Measurements from ENCODE around the gene CACNA2D3. TPM values are rescaled to one million over a fixed set of nuclear protein-coding genes. Genes with fewer than 3 reads are reported as not detected.

CACNA2D3 gene
- total and polyA plus RNA-seq, 2 donors from 2014 or later, result 5.7 to 11.2 TPM

DNA sequence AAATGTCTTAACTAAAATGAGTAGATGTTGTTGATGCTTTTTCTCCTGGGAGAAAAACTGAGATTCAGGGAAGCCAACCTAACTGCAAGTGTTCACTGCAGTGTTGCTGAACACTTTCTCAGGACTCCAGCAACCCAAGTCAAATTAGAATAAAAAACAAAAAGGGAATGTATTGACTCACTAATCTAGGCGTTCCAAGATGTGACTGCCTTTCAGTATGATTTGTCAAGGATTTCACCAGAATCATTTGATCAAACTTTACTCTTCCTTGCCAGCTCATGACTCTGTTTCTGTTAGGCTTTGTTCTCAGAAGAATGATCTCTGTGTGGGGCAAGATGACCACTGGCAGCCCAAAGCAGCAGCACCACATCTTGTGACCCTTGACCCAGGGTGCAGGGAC, 364.0 kb downstream of the CACNA2D3 start:
- no peaks in the 10 kb centered on the region for H3K27me3 ChIP-seq (ENCODE audit: control insufficient read depth, insufficient read depth, low read length)
- H3K4me1 ChIP-seq (ENCODE audit: control insufficient read depth in 2 of 3, insufficient read depth in 2 of 3, low read depth in 1 of 3, low read length in 3 of 3), result no peaks in the 10 kb centered on the region
- no peak for FAIRE-seq
- no peaks in the 10 kb centered on the region for H3K9me3 ChIP-seq (ENCODE audit: control insufficient read depth in 2 of 3, insufficient read depth in 1 of 3, low read length in 3 of 3)
- no peak for DNase-seq
- TF ChIP-seq, protein P1, sequence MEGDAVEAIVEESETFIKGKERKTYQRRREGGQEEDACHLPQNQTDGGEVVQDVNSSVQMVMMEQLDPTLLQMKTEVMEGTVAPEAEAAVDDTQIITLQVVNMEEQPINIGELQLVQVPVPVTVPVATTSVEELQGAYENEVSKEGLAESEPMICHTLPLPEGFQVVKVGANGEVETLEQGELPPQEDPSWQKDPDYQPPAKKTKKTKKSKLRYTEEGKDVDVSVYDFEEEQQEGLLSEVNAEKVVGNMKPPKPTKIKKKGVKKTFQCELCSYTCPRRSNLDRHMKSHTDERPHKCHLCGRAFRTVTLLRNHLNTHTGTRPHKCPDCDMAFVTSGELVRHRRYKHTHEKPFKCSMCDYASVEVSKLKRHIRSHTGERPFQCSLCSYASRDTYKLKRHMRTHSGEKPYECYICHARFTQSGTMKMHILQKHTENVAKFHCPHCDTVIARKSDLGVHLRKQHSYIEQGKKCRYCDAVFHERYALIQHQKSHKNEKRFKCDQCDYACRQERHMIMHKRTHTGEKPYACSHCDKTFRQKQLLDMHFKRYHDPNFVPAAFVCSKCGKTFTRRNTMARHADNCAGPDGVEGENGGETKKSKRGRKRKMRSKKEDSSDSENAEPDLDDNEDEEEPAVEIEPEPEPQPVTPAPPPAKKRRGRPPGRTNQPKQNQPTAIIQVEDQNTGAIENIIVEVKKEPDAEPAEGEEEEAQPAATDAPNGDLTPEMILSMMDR (IDR thresholded peaks at IDR 0.05; ENCODE audit: borderline replicate concordance, extremely low read depth, insufficient read depth), result no peak
- H3K9ac ChIP-seq (ENCODE audit: low read length in 3 of 3), result no peak overlapping the region
- H3K27ac ChIP-seq (ENCODE audit: low read depth in 2 of 2, low read length in 2 of 2), result no peak overlapping the region
- H3K36me3 ChIP-seq (ENCODE audit: control insufficient read depth in 2 of 3, insufficient read depth in 3 of 3, low read length in 3 of 3), result no peaks in the 10 kb centered on the region
- intact Hi-C loops (cut with DNase I), result no loop called here
- H3K4me3 ChIP-seq (ENCODE audit: low read length in 3 of 3), result no peak overlapping the region

DNA sequence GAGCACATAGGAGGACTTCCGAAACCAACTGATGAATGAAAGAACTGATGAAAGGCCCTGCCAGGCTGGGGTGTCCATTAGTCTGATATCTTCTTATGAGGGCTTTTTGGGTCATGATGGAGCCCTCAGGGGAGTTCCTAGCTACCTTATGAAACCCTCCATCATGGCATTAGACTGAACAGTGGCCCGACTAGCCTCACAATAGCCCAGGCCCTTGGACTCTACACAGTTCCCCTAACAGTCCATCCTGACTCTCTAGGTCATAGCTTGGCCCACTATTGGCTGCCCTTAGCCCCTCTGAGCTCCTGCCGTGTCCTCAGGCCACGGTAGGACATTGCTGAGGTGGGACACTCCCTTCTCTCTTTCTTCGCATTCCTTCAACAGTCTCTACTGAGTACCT, 365.9 kb downstream of the CACNA2D3 start:
- Histone ChIP-seq H3K27ac (ENCODE audit: low read depth in 2 of 2, low read length in 2 of 2) (no peak overlapping the region), H3K9me3 (ENCODE audit: control insufficient read depth in 2 of 3, insufficient read depth in 1 of 3, low read length in 3 of 3) (no peaks in the 10 kb centered on the region), H3K9ac (ENCODE audit: low read length in 3 of 3) (no peak overlapping the region), H3K4me3 (ENCODE audit: low read length in 3 of 3) (no peak overlapping the region), H3K27me3 (ENCODE audit: control insufficient read depth, insufficient read depth, low read length) (no peaks in the 10 kb centered on the region), H3K4me1 (ENCODE audit: control insufficient read depth in 2 of 3, insufficient read depth in 2 of 3, low read depth in 1 of 3, low read length in 3 of 3) (no peaks in the 10 kb centered on the region), H3K36me3 (ENCODE audit: control insufficient read depth in 2 of 3, insufficient read depth in 3 of 3, low read length in 3 of 3) (no peaks in the 10 kb centered on the region)
- intact Hi-C loops (cut with DNase I), result no loop called here
- DNase-seq, result no peak
- TF ChIP-seq, protein P1 (IDR thresholded peaks at IDR 0.05; ENCODE audit: borderline replicate concordance, extremely low read depth, insufficient read depth), result no peak
- FAIRE-seq, result no peak

DNA sequence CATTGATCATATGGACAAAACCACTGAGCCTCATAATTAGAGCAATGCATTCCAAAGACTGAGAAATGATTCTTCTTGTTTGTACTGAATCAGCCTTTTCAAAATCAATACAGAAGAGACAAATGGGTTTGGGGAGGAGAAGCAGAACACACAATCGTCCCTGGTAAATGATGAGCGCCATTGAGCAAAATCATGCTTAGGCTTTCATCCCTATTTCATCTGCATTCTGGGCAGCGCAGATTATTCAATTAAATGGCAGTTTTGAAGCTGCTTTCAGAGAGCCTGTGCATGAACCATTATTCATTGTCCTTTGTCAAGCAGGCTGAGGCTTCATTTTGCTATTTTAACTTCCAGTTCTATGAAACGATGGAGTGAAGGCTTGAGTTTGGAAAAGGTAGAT, 371.9 kb downstream of the CACNA2D3 start:
- H3K27me3 ChIP-seq (ENCODE audit: control insufficient read depth, insufficient read depth, low read length), result no peaks in the 10 kb centered on the region
- DNase-seq, result no peak
- intact Hi-C loops (cut with DNase I), result no loop called here
- FAIRE-seq, result no peak
- TF ChIP-seq, protein P1 (IDR thresholded peaks at IDR 0.05; ENCODE audit: borderline replicate concordance, extremely low read depth, insufficient read depth), result no peak
- H3K27ac ChIP-seq (ENCODE audit: low read depth in 2 of 2, low read length in 2 of 2), result no peak overlapping the region
- H3K9me3 ChIP-seq (ENCODE audit: control insufficient read depth in 2 of 3, insufficient read depth in 1 of 3, low read length in 3 of 3), result peaks cover 0 to 4% (median 0%) of the 10 kb centered on the region in 3 donors
- no peaks in the 10 kb centered on the region for H3K36me3 ChIP-seq (ENCODE audit: control insufficient read depth in 2 of 3, insufficient read depth in 3 of 3, low read length in 3 of 3)
- no peaks in the 10 kb centered on the region for H3K4me1 ChIP-seq (ENCODE audit: control insufficient read depth in 2 of 3, insufficient read depth in 2 of 3, low read depth in 1 of 3, low read length in 3 of 3)
- no peak overlapping the region for H3K9ac ChIP-seq (ENCODE audit: low read length in 3 of 3)
- no peak overlapping the region for H3K4me3 ChIP-seq (ENCODE audit: low read length in 3 of 3)

DNA sequence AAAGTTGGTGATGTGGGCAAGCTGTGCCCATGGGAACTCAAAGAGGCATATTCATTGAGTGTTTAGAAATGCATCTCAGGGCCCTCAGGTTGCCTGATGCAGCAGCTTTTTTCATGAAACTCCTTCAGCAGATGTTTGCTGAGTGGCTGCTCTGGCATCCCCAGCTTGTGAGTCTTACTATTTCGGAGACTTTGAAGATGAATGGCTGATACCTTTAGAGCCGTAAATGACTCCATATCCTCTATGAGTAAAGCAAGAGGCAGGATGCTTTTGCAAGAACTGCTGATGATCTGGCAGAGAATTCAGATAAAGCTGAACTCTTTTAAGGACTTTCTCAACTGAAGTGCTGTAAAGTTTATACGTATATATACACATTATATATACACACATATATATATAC, 384.3 kb downstream of the CACNA2D3 start:
- DNase-seq, result no peak
- Histone ChIP-seq H3K27me3 (ENCODE audit: control insufficient read depth, insufficient read depth, low read length) (no peaks in the 10 kb centered on the region), H3K9ac (ENCODE audit: low read length in 3 of 3) (no peak overlapping the region), H3K9me3 (ENCODE audit: control insufficient read depth in 2 of 3, insufficient read depth in 1 of 3, low read length in 3 of 3) (no peaks in the 10 kb centered on the region), H3K4me1 (ENCODE audit: control insufficient read depth in 2 of 3, insufficient read depth in 2 of 3, low read depth in 1 of 3, low read length in 3 of 3) (no peaks in the 10 kb centered on the region), H3K27ac (ENCODE audit: low read depth in 2 of 2, low read length in 2 of 2) (no peak overlapping the region), H3K36me3 (ENCODE audit: control insufficient read depth in 2 of 3, insufficient read depth in 3 of 3, low read length in 3 of 3) (no peaks in the 10 kb centered on the region), H3K4me3 (ENCODE audit: low read length in 3 of 3) (no peak overlapping the region)
- FAIRE-seq, result no peak
- TF ChIP-seq, protein P1 (IDR thresholded peaks at IDR 0.05; ENCODE audit: borderline replicate concordance, extremely low read depth, insufficient read depth), result no peak
- intact Hi-C loops (cut with DNase I), result no loop called here

Measured in kidney (tissue), 14 donors.